Activated T-helper 1 cell treated with anti-CD3 and anti-CD28 coated beads, Interleukin-12 subunit alpha, Interleukin-12 subunit beta, Interleukin-2, Interleukin-4 antibody, amounts not matched to agents 30 ng/mL and 10 ng/mL and 1 ng/mL, durations not matched to agents 14 hours and 24 hours and 36 hours (primary cell): ENCODE data around the gene AMOT. TPM values are rescaled to one million over a fixed set of nuclear protein-coding genes. Genes with fewer than 3 reads are reported as not detected.

ENCODE experiments used
- DNase-seq: peaks from one replicate; pipeline ENCODE4 v3.0.0; 2021; ENCODE audit warnings: low spot score
- H3K27ac Mint-ChIP-seq: one replicate; pipeline ENCODE4 v1.8.0; 2021; ENCODE audit warnings: mild to moderate bottlenecking, mixed read lengths
- H3K27me3 Mint-ChIP-seq: one replicate; pipeline ENCODE4 v1.8.0; 2022; ENCODE audit warnings: mild to moderate bottlenecking, moderate library complexity, mixed read lengths; ENCODE audit not compliant: insufficient read depth
- H3K36me3 Mint-ChIP-seq: one replicate; pipeline ENCODE4 v1.8.0; 2021; ENCODE audit warnings: low read depth, mixed read lengths
- H3K4me1 Mint-ChIP-seq: one replicate; pipeline ENCODE4 v1.8.0; 2021; ENCODE audit warnings: low read depth, mixed read lengths
- H3K4me3 Mint-ChIP-seq: one replicate; pipeline ENCODE4 v1.8.0; 2021; ENCODE audit warnings: mild to moderate bottlenecking, moderate library complexity, mixed read lengths
- H3K9me3 Mint-ChIP-seq: one replicate; pipeline ENCODE4 v1.8.0; 2021; ENCODE audit warnings: mixed read lengths
- intact Hi-C: fragments of 100-400 bp; cut with micrococcal nuclease; formaldehyde crosslinking; loops from one replicate; pipeline ENCODE4 v1.15.1; 2024
- total RNA-seq: library from RNA; stranded (reverse); gene quantifications from 2 replicates; pipeline ENCODE4 v1.2.3, GENCODE V29; 2022

AMOT gene
- total RNA-seq, 1 donor from 2014 or later, result 1.3 TPM

- no peaks in the 10 kb centered on the region for H3K4me1 Mint-ChIP-seq
- H3K27ac Mint-ChIP-seq, result no peak overlapping the region
- DNase-seq, result no peak
- no peak overlapping the region for H3K4me3 Mint-ChIP-seq
- no peaks in the 10 kb centered on the region for H3K9me3 Mint-ChIP-seq
- no peaks in the 10 kb centered on the region for H3K36me3 Mint-ChIP-seq
- intact Hi-C loops, result no loop called here
- H3K27me3 Mint-ChIP-seq, result peaks cover 3% of the 10 kb centered on the region
Observed at GRCh38 chrX:112832481-112833095, 8.0 kb downstream of the AMOT start.

DNA sequence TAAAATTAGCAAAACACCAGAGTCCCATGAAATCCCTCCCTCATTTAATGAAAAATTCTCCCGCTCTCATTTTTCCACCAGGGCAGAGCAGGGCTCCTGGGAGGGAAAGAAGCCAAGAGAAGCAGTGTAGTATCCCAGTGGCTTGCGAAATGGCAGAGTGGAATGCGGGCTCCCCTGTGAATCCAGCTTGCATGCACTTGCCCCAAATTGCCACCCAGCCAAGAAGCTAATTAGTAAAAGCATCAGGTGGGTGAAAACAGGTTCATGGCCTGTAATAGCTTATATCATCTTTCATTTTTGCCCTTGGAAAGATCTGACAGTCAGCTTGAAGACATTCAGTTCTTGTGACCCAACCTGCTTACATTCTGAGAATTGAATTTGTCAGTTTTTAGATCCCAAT, 10.1 kb downstream of the AMOT start:
- H3K4me3 Mint-ChIP-seq, result no peak overlapping the region
- no peaks in the 10 kb centered on the region for H3K9me3 Mint-ChIP-seq
- H3K4me1 Mint-ChIP-seq, result no peaks in the 10 kb centered on the region
- H3K27ac Mint-ChIP-seq, result no peak overlapping the region
- H3K27me3 Mint-ChIP-seq, result peaks cover 3% of the 10 kb centered on the region
- H3K36me3 Mint-ChIP-seq, result no peaks in the 10 kb centered on the region
- DNase-seq, result no peak
- intact Hi-C loops, result no loop called here

- Mint-ChIP-seq H3K4me3 (no peak overlapping the region), H3K9me3 (no peaks in the 10 kb centered on the region), H3K27me3 (peaks cover 3% of the 10 kb centered on the region), H3K27ac (no peak overlapping the region), H3K4me1 (no peaks in the 10 kb centered on the region), H3K36me3 (no peaks in the 10 kb centered on the region)
- DNase-seq, result no peak
- intact Hi-C loops, result no loop called here
Observed at GRCh38 chrX:112827292-112827903, 13.2 kb downstream of the AMOT start.

GRCh38 chrX:112826023-112826422, 14.6 kb downstream of the AMOT start:
- peaks cover 3% of the 10 kb centered on the region for H3K27me3 Mint-ChIP-seq
- no peaks in the 10 kb centered on the region for H3K4me1 Mint-ChIP-seq
- no peak overlapping the region for H3K27ac Mint-ChIP-seq
- DNase-seq, result no peak
- H3K36me3 Mint-ChIP-seq, result no peaks in the 10 kb centered on the region
- no peaks in the 10 kb centered on the region for H3K9me3 Mint-ChIP-seq
- H3K4me3 Mint-ChIP-seq, result no peak overlapping the region
- intact Hi-C loops, result no loop called here

DNA sequence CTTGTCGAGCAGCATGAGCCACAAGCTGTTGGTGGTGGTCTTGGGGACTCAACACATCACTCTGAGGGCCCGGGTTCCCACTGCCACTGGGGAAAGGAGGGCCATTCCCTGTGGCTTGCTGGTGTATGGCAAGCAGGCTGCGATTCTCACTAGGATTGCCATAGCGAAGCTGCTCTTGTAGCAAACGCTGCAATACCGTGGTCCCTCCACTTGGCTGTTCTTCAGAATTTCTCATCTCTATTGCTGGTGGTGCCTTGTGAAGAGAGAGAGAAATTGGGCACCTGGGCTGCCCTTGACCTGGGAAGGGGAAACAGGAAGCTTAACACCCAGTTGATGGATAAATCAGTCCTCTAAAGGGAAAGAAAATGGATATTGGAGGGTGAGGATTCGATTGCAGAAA, 17.7 kb downstream of the AMOT start:
- Mint-ChIP-seq H3K9me3 (no peaks in the 10 kb centered on the region), H3K36me3 (no peaks in the 10 kb centered on the region)
- intact Hi-C loops, result no loop called here

DNA sequence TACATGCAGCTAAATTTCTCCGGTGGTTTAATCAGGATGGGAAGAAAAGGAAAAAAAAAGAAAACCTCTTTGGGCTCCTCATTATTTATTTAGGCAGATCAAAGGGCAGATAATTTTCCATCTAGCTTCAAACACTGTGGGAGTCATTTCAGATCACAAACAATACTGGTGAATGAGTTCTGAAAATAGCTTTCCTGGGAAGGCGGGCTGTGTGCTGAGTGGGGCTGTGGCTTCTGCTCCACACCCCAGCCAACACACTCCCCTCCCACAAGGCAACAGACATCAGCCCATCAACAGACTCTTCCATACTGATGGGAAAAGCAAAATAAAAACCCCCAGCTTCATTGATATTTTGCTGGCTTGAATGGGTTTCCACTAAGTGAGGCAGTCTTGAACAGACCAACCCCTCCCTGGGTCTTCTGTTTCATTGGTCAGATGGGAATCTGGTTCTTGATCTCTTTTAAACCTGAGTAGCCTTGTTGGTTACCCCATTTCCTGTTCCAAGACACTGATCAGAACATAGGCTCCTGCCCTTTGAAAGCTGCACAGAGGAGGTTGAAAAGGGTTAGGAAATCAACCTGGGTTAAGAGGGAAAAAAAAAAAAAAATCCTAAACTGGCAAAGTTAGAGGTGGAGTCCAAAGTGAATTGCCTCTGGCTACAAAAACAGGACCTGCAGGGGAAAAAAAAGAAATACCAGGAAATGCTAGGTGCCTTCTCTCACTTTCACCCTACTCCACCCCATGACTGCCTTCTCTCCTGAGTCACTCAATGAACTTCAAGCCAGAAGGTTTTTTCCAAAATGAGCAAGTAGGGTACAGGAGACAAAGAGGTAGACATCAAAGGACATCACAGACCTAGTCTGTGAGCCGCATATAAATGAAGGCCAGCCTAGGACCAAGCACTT, 20.0 kb downstream of the AMOT start:
- H3K9me3 Mint-ChIP-seq, result no peaks in the 10 kb centered on the region
- H3K36me3 Mint-ChIP-seq, result no peaks in the 10 kb centered on the region
- peaks cover 12% of the 10 kb centered on the region for H3K4me1 Mint-ChIP-seq
- H3K4me3 Mint-ChIP-seq, result no peak overlapping the region
- DNase-seq, result no peak
- no peaks in the 10 kb centered on the region for H3K27me3 Mint-ChIP-seq
- intact Hi-C loops, result loop anchor here (2.0 kb wide), 1 partner anchor 24 kb away; no protein-coding TSS in a partner anchor
- no peak overlapping the region for H3K27ac Mint-ChIP-seq

More for the DNA sequence above, 17.7 kb downstream of the AMOT start:
- H3K4me1 Mint-ChIP-seq, result peaks cover 12% of the 10 kb centered on the region
- H3K27me3 Mint-ChIP-seq, result no peaks in the 10 kb centered on the region
- no peak for DNase-seq
- H3K4me3 Mint-ChIP-seq, result no peak overlapping the region
- H3K27ac Mint-ChIP-seq, result no peak overlapping the region

GRCh38 chrX:112819813-112820212, 20.8 kb downstream of the AMOT start:
- intact Hi-C loops, result loop anchor here (2.0 kb wide), 1 partner anchor 25 kb away; no protein-coding TSS in a partner anchor

GRCh38 chrX:112819008-112819640, 21.5 kb downstream of the AMOT start:
- Mint-ChIP-seq H3K9me3 (no peaks in the 10 kb centered on the region), H3K36me3 (no peaks in the 10 kb centered on the region), H3K27me3 (no peaks in the 10 kb centered on the region), H3K4me3 (no peak overlapping the region), H3K27ac (no peak overlapping the region), H3K4me1 (peaks cover 12% of the 10 kb centered on the region)
- no peak for DNase-seq
- intact Hi-C loops, result no loop called here

More at GRCh38 chrX:112819813-112820212, 20.8 kb downstream of the AMOT start:
- H3K27me3 Mint-ChIP-seq, result no peaks in the 10 kb centered on the region
- H3K36me3 Mint-ChIP-seq, result no peaks in the 10 kb centered on the region
- H3K4me1 Mint-ChIP-seq, result peaks cover 12% of the 10 kb centered on the region
- no peak for DNase-seq
- no peak overlapping the region for H3K4me3 Mint-ChIP-seq
- H3K9me3 Mint-ChIP-seq, result no peaks in the 10 kb centered on the region
- no peak overlapping the region for H3K27ac Mint-ChIP-seq

- Mint-ChIP-seq H3K36me3 (no peaks in the 10 kb centered on the region), H3K4me1 (peaks cover 12% of the 10 kb centered on the region), H3K4me3 (no peak overlapping the region), H3K9me3 (no peaks in the 10 kb centered on the region), H3K27ac (no peak overlapping the region), H3K27me3 (no peaks in the 10 kb centered on the region)
- intact Hi-C loops, result no loop called here
- DNase-seq, result no peak
Observed at GRCh38 chrX:112818114-112819007, 22.3 kb downstream of the AMOT start.

DNA sequence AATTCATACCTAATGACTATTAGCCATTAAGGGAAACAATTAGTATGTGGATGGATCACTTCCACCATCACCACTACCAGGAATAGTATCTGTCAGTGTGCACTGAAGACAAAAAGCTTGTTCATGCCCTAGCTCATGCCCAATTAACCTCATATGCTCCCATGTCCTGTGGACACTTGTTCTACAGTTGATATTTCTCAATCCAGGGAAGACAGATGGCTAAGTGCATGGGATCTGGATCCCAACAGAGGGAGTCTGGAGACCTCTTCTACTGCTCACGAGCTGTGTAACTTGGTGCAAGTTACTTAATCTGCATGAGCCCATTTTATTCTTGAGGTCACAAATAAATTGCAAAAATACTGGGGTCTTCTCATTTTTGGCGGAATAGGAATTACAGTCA, 23.7 kb downstream of the AMOT start:
- intact Hi-C loops, result no loop called here
- Mint-ChIP-seq H3K4me1 (peaks cover 12% of the 10 kb centered on the region), H3K36me3 (no peaks in the 10 kb centered on the region), H3K9me3 (no peaks in the 10 kb centered on the region), H3K27ac (no peak overlapping the region), H3K27me3 (no peaks in the 10 kb centered on the region), H3K4me3 (no peak overlapping the region)
- no peak for DNase-seq

DNA sequence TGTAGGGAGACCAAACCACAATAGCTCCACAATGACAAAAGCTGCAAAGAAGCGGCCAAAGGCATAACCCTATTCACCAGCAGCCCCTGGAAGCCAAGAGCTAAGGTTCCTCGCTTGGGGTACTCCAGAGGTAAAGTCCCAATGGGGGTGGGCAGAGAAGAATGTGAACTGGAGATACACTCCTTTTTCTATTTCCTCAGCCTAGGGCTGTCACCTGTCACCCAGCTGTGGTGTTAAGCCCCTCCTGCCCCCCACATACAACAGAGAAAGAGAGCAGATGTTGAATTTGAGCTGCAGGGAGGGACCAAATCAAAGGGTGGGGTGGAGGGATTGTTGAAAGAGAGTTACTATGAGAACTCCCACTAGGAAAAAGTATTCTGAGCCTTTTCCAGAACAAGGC, 26.1 kb downstream of the AMOT start:
- intact Hi-C loops, result no loop called here
- no peak overlapping the region for H3K27ac Mint-ChIP-seq
- no peak overlapping the region for H3K4me3 Mint-ChIP-seq
- DNase-seq, result no peak
- peaks cover 1% of the 10 kb centered on the region for H3K27me3 Mint-ChIP-seq
- no peaks in the 10 kb centered on the region for H3K36me3 Mint-ChIP-seq
- no peaks in the 10 kb centered on the region for H3K9me3 Mint-ChIP-seq
- H3K4me1 Mint-ChIP-seq, result no peaks in the 10 kb centered on the region

DNA sequence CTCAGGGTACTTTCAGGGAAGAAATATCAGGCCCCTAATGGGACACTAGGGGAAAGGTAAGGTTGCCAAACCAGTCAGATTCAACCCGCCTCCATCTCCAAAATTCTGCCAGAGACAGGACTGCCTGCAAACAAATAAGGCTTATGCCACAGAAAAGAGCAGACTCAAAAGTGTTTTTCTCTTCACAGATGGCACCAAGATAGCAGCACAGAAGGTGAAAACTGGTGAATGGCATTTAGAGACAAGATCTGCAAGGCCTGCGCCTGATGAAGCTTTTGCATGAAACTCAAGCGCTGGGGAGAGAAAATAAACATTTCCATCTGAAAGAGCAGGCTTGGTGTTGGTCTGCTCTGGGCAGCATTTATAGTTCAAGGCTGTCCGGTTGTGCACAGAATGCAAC, 27.9 kb downstream of the AMOT start:
- H3K9me3 Mint-ChIP-seq, result no peaks in the 10 kb centered on the region
- no peaks in the 10 kb centered on the region for H3K4me1 Mint-ChIP-seq
- intact Hi-C loops, result no loop called here
- DNase-seq, result no peak
- peaks cover 1% of the 10 kb centered on the region for H3K27me3 Mint-ChIP-seq
- H3K27ac Mint-ChIP-seq, result no peak overlapping the region
- no peak overlapping the region for H3K4me3 Mint-ChIP-seq
- no peaks in the 10 kb centered on the region for H3K36me3 Mint-ChIP-seq
